Measurements from ENCODE around the gene PLCB3.

Gene PLCB3

DNA sequence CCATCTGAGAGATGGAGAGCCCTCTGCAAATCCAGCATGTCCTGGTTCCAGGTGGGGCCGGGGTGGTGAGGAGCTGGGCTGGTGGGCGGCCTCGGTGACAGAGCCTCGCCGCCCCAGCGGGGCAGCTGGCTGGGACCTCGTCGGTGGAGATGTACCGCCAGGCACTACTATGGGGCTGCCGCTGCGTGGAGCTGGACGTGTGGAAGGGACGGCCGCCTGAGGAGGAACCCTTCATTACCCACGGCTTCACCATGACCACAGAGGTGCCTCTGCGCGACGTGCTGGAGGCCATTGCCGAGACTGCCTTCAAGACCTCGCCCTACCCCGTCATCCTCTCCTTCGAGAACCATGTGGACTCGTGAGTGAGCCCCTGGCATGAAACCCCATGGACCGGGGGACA is 7.0 kb downstream of the PLCB3 start:
- TF ChIP-seq, protein P1, sequence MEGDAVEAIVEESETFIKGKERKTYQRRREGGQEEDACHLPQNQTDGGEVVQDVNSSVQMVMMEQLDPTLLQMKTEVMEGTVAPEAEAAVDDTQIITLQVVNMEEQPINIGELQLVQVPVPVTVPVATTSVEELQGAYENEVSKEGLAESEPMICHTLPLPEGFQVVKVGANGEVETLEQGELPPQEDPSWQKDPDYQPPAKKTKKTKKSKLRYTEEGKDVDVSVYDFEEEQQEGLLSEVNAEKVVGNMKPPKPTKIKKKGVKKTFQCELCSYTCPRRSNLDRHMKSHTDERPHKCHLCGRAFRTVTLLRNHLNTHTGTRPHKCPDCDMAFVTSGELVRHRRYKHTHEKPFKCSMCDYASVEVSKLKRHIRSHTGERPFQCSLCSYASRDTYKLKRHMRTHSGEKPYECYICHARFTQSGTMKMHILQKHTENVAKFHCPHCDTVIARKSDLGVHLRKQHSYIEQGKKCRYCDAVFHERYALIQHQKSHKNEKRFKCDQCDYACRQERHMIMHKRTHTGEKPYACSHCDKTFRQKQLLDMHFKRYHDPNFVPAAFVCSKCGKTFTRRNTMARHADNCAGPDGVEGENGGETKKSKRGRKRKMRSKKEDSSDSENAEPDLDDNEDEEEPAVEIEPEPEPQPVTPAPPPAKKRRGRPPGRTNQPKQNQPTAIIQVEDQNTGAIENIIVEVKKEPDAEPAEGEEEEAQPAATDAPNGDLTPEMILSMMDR (conservative IDR thresholded peaks at IDR 0.05; ENCODE audit: low read length) = no peak
- no peak for DNase-seq (ENCODE audit: low read depth)
- H3K4me3 ChIP-seq (ENCODE audit: low read length) = no peak overlapping the region

DNA sequence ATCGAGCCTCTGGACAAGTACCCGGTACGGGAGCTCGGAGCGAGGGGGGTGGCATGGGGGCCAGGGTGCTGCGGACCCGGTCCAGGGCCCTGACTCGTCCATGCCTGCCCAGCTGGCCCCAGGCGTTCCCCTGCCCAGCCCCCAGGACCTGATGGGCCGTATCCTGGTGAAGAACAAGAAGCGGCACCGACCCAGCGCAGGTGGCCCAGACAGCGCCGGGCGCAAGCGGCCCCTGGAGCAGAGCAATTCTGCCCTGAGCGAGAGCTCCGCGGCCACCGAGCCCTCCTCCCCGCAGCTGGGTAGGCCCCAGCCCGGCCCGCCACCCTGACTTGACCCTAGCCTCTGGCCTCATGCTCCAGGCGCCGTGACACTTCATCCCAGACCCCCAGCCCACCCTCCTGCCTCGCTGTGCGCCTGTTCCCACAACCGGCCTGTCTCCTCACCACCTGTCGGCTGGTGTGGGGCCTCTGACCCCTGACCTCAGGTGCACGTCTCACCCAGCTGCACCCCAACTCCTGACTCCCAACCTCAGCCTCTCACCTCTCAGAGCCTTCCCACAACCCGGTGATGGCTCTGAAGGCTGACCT is 7.7 kb downstream of the PLCB3 start:
- H3K4me3 ChIP-seq (ENCODE audit: low read length) = no peak overlapping the region
- TF ChIP-seq, protein P1 (conservative IDR thresholded peaks at IDR 0.05; ENCODE audit: low read length) = no peak
- no peak for DNase-seq (ENCODE audit: low read depth)

- no peak overlapping the region for H3K4me3 ChIP-seq (ENCODE audit: low read length)
- TF ChIP-seq, protein P1 (conservative IDR thresholded peaks at IDR 0.05; ENCODE audit: low read length) = no peak
- no peak for DNase-seq (ENCODE audit: low read depth)
Measured at GRCh38 chr11:64259533-64260067, 8.3 kb downstream of the PLCB3 start.

GRCh38 chr11:64260147-64260708 is 8.9 kb downstream of the PLCB3 start:
- H3K4me3 ChIP-seq (ENCODE audit: low read length) = no peak overlapping the region
- DNase-seq (ENCODE audit: low read depth) = no peak
- TF ChIP-seq, protein P1 (conservative IDR thresholded peaks at IDR 0.05; ENCODE audit: low read length) = no peak

DNA sequence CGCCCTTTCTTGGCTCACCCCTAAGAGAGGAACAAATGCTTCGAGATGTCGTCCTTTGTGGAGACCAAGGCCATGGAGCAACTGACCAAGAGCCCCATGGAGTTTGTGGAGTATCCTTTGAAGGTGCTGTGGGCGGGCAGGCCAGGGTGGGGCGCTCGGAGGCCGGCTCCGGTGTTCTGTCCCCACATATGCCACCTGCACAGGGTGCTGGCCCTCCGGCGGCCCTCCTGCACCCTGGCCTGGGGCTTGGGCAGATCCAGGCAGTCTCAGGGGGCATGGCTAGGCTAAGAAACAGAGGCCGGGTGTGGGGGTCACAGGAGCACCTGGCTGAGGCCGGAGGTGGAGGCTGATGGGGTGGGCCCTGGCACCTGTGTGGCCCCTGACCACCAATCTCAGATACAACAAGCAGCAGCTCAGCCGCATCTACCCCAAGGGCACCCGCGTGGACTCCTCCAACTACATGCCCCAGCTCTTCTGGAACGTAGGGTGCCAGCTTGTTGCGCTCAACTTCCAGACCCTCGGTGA is 10.3 kb downstream of the PLCB3 start:
- DNase-seq (ENCODE audit: low read depth) = no peak
- TF ChIP-seq, protein P1 (conservative IDR thresholded peaks at IDR 0.05; ENCODE audit: low read length) = no peak
- no peak overlapping the region for H3K4me3 ChIP-seq (ENCODE audit: low read length)

GRCh38 chr11:64262271-64263002 is 11.1 kb downstream of the PLCB3 start:
- H3K4me3 ChIP-seq (ENCODE audit: low read length) = no peak overlapping the region
- TF ChIP-seq, protein P1 (conservative IDR thresholded peaks at IDR 0.05; ENCODE audit: low read length) = no peak
- no peak for DNase-seq (ENCODE audit: low read depth)
